ENCODE data around the gene STAT1.

Gene STAT1

GRCh38 chr2:191013932-191014652 is at the start of gene STAT1:
TSS of gene STAT1 (minus strand) at chr2:191014171. CDS start at chr2:191010003, 4,168 bp downstream.
- peak; percentile 91 to 95 (median 93) for DNase-seq (ENCODE audit: low read depth in 3 of 3)

DNA sequence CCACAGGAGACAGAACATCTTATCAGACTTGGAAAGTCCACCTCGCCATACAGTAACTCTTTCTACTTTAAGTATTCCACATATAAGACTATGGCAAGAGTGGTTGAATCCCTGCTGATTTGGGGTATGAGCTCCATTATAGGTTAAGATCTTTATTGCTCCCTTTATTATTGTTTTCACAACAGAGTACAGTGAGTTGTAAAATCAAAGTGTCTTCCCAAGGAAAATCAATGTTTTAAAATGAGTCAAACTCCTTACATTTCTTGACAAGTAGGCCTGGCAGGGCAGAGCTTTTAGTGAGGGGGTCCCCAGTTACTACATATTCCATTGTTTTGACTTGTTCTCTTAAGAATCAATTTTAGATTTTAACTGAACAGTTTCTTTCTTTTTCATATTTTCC is 49.6 kb upstream of the STAT1 start:
- DNase-seq (ENCODE audit: low read depth in 3 of 3) = no peak

- no peak for DNase-seq (ENCODE audit: low read depth in 3 of 3)
These were observed 47.5 kb upstream of the STAT1 start for GRCh38 chr2:191061381-191061980.

DNA sequence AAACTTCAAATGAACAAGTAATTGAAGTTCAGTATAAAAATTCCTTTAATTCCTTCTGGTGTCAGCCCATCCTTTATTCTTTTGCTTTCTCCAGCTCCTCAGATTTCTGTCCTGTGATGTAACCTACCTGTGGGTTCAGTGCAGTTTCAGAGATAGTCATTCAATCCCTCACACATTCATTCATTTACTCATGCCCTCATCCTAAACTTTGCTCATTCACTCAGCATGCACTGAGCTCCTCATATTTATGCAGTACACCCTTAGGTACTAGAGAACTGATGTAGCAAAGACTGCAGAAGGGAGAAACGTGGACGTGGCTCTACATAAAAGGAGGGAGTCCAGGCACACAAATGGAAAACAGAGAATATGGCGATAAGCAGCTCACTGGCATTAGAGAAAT is 45.3 kb upstream of the STAT1 start:
- DNase-seq (ENCODE audit: low read depth in 3 of 3) = no peak

DNA sequence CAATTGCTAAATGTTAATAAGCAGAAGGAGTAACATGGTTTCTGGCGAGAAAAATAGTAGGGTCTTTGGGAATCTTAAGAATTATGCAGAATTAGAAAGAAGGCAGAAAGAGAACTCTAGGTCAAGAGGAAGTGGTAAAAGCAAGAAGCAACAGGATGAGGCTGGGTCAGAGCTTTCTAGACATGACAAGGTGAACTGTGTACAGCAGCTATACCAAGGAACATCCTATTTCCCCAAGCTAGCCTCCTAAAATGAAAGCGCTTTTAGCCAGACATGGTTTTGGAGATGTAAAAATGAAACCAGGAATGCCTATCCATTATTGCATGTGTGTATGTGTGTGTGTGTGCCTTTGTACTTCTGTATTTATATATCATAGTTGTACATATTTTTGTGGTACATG is 42.3 kb upstream of the STAT1 start:
- DNase-seq (ENCODE audit: low read depth in 3 of 3) = no peak

DNA sequence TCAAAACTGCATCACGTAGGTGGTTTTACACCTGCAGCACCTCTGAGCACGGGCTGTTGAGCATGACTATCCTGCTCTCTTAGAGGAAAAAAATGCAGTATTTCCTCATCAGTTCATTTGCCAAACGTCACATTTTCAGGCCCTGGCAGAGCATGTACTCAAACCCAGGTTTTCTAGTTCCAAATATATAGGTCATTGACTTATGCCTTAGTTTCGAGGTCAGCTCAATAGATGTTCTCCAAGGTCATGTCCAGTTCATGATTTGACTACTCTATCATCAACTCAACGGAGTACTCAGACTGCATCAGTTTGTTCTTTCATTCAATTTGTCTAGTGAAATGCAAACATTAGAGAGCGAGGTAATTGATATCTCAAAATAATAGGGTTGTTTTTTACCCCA is 39.3 kb upstream of the STAT1 start:
- DNase-seq (ENCODE audit: low read depth in 3 of 3) = no peak

GRCh38 chr2:191051825-191052778 is 38.1 kb upstream of the STAT1 start:
- no peak for DNase-seq (ENCODE audit: low read depth in 3 of 3)

DNA sequence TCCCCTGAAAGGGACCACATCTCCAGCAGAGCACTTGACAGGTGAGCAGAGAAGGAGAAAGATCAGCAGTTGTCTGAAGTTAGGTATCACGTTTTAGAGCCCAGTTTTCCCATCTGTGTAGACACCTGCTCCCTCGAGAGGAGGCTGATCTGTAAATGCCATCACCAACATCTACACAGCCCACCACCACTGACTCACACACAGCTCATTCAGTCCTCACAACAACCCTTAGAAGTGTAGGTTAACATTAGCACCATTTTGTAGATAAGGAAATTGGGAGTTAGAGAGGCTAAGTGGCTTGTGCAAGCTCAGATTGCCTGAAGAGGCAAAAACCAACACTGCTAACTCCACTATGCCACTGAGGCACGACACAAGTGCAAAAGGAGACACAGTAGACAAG is 37.2 kb upstream of the STAT1 start:
- no peak for DNase-seq (ENCODE audit: low read depth in 3 of 3)

DNA sequence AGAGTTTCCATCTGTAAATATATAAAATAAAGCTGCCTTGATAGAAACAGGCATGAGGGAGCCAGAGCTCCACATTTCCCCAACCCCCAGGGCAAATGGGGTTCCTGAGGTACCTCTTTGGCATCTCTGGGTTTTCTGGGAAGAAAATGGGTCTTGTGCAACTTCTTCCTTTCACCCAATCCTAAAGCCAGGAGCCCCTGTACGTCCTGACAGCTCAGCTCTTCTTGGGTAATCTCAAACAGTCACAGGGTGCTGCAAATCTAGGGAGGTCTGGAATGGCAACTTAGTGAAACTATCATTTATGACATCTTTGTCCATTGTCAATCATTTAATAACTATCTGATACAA is 36.6 kb upstream of the STAT1 start:
- no peak for DNase-seq (ENCODE audit: low read depth in 3 of 3)

GRCh38 chr2:191049728-191050639 is 36.0 kb upstream of the STAT1 start:
- no peak for DNase-seq (ENCODE audit: low read depth in 3 of 3)

DNA sequence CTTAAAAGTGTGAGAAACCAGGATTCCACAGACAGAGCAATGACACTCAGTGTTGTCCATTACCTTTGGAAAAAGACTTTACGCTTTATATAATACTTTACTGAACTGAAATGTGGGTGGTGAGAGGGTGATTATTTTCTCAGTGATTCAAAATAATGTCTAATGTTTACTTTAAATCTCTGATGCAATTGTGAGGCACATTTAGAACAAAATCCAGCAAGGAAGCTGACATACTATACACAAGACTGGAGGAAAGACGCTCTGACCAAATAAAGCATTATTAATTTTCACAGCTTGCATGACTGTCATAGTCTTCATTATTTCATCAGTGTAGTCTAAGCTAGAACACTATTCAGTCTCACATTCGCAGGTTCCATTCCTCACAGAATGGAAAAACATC is 34.1 kb upstream of the STAT1 start:
- no peak for DNase-seq (ENCODE audit: low read depth in 3 of 3)

DNA sequence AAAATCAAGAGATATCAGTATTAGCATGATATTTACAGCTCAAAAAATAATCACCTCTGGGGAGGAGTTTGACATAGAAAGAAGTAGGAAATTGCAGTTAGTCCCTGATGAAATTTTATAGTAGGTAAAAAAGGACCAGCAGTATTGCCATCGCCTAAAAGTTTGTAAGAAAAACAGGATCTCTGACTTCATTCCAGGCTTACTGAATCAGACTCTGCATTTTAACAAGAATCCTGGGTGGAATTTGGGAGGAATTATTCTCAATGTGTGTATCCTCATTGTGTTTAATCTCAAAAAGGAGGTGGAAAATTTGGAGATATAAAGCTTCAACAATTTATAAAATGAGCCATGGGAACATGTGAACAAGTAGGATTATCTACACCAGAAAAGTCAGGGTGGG is 31.2 kb upstream of the STAT1 start:
- no peak for DNase-seq (ENCODE audit: low read depth in 3 of 3)

DNA sequence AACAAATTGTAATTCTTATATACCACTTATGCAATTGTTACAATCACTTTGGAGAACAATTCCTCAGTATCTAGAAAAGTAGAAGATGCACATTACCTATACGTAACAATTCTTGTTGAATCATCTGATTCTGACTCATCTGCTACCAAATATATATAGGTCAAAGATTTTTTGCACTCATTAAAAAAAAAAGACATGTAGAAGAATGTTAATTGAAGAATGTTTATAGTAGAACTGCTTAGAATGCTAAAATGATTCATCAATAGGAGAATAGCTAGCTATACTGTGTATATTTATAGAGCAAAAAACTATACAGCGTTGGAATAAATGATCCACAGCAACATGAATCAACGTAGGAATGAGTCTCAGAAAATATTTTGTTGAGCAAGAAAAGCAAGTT is 29.5 kb upstream of the STAT1 start:
- DNase-seq (ENCODE audit: low read depth in 3 of 3) = no peak

DNA sequence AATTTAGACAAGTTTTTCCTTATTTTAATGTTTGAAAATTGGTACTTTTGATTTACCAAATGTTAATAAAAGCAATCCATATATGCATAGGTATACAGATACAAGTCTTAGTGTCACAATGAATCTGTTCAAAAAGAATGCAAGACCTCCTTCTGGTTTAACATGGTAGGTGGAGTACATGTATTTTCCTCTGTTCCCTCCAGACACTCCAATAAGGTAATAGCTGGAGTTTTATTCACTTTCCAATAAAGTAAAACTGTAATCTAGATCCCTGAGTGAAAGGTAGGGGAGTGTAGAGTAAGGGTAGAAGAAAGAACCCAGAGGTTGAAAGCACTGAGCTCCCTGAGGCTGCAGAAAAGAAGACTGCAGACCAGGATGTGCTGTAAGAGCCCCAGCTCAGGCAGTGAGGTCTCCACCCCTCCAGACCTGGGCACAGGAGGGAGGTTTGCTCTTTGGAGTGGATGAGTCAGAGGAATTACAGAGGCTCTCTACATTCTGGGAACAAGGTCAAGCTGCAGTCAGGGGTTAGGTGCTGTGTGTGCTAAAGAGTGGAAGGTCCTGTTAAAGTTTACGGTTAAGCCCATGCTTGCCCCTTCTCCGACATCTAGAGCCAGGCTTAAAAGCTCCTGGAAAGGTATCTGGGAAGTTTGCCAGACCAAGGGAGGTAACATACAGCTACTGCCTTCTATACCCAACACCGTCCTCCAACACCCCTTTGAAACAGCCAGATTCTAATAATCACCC is 27.6 kb upstream of the STAT1 start:
- no peak for DNase-seq (ENCODE audit: low read depth in 3 of 3)

DNA sequence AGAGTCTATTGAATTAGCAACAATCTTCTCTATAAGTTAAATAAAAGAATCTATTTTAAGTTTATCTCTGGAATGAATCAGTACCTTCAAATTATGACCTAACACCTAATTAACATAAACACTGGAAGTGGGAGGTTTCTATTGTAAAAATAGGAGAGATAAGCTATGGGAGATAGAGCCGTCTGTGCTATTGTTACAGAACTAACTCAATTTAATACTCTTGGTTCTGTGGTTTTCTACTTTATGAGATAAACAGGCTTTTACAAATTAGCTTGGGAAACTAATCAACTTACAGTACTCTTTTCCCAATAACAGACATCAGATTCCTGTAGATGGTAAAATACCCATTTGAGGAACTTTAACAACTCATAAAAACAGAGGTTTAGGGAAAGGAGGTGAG is 25.6 kb upstream of the STAT1 start:
- no peak for DNase-seq (ENCODE audit: low read depth in 3 of 3)

DNA sequence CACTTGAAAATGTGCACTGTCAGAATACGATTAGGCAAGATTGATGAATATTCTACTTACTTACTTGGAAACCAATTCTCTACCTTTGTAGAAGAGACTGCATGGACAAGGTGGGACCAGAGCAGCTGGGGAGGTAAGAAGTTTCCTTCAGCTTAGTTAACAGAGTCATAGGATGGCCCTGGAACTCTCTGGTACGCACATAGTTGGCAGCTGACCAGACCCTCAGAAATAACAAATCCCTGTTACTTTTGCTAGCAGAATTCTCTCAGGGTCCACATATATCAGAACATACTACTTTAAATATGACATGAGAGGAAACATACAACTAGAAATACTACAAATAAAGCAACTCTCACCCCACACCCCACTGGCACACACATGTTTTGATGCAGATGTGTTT is 24.8 kb upstream of the STAT1 start:
- no peak for DNase-seq (ENCODE audit: low read depth in 3 of 3)

DNA sequence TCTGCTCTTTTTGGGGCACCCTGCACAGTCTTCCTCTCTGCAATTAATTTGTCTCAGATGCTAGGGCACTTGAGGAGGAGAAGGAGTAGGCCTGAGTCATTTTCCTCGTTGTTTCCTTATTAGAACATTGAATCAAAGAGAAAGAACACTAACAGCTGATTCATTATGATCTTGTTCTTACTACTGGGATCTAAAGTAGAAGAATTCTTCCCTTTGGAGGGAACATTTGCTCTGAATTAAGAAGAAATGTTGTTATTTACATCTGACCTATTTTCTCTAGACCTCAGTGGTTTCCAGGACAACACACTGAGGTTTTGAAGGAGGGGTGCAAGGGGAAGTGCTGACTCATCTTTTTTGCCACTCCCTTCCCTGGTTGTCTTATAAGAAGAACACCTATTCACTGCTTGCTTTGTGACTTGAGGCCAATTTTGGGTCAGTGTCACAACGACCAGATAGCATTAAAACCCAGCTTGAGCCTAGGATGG is 24.3 kb upstream of the STAT1 start:
- no peak for DNase-seq (ENCODE audit: low read depth in 3 of 3)

DNA sequence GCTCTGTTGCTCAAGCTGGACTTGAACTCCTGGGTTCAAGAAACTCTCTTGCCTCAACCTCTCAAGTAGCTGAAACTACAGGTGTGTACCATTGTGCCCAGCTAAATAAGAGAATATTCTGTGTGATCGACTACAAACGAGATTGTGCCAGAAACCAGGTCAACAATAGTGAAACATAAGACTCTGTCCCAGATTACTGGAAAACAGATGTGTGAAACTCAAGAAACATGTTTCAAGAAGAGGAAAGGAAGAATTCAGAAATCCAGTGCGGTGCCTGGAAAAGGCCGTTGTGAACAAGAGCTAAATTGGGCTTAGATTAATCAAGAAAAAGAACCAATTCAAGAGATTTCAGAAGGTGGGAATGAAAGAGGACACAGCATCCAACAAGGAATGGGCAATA is 23.4 kb upstream of the STAT1 start:
- no peak for DNase-seq (ENCODE audit: low read depth in 3 of 3)

DNA sequence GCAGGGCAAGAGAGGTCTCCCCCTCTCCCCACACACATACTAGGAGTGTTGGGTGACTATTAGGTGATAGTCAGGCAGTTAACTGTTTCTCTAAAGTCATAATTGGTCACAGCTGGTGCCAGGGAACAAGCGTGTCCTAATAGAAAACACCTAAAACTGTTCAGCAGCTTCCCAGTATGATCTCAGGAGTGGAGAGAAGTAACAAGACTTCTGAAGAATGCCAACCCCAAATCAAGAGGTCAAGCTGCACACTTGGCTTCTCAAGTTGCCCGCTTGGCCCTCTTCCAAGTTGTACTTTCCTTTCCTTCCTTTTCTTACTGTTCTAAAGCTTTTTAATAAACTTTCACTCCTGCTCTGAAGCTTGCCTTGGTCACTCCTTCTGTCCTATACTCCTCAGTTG is 22.4 kb upstream of the STAT1 start:
- no peak for DNase-seq (ENCODE audit: low read depth in 3 of 3)

GRCh38 chr2:191032588-191033429 is 18.8 kb upstream of the STAT1 start:
- no peak for DNase-seq (ENCODE audit: low read depth in 3 of 3)
